ENCODE measurements around the gene BID. TPM values are rescaled to one million over a fixed set of nuclear protein-coding genes. Genes with fewer than 3 reads are reported as not detected.

Gene BID
- total RNA-seq, 1 donor from 2014 or later, result 35.1 TPM

- H3K27ac Mint-ChIP-seq (ENCODE audit: unreplicated experiment), result peak overlapping the region; percentile 47
- FAIRE-seq, result no peak
- peaks cover 14% of the 10 kb centered on the region for H3K4me1 Mint-ChIP-seq (ENCODE audit: low read depth, unreplicated experiment)
- Histone ChIP-seq H4K20me1 (ENCODE audit: insufficient read depth, low read length) (no peaks in the 10 kb centered on the region), H3K9me3 (ENCODE audit: insufficient read depth, low read depth, low read length) (no peaks in the 10 kb centered on the region), H3K27me3 (ENCODE audit: insufficient read depth, low read length) (no peaks in the 10 kb centered on the region), H3K36me3 (ENCODE audit: insufficient read depth, low read length) (no peaks in the 10 kb centered on the region), H3K4me1 (ENCODE audit: insufficient read depth, low read length) (peaks cover 21% of the 10 kb centered on the region), H3K27ac (ENCODE audit: low read depth, low read length) (no peak overlapping the region), H3K79me2 (ENCODE audit: insufficient read depth, low read length) (no peaks in the 10 kb centered on the region), H3K4me3 (ENCODE audit: insufficient read depth, low read depth, low read length) (no peak overlapping the region), H2AFZ (ENCODE audit: low read depth, low read length) (no peak overlapping the region), H3K4me2 (ENCODE audit: low read length) (no peak overlapping the region), H3K9ac (ENCODE audit: low read length) (no peak overlapping the region)
- no peak overlapping the region for H3K4me3 Mint-ChIP-seq (ENCODE audit: unreplicated experiment)
- H3K27me3 Mint-ChIP-seq (ENCODE audit: low read depth, unreplicated experiment), result no peaks in the 10 kb centered on the region
- peaks cover 2% of the 10 kb centered on the region for H3K36me3 Mint-ChIP-seq (ENCODE audit: low read depth, unreplicated experiment)
- no peak for DNase-seq (ENCODE audit: low read depth)
- H3K9me3 Mint-ChIP-seq (ENCODE audit: unreplicated experiment), result no peaks in the 10 kb centered on the region
- TF ChIP-seq CTCF (IDR thresholded peaks at IDR 0.05; ENCODE audit: insufficient read depth, low read depth, low read length) (peak; percentile 22), EZH2 (IDR thresholded peaks at IDR 0.05; ENCODE audit: insufficient read depth, low read length) (no peak)
These were observed 11.2 kb upstream of the BID start for GRCh38 chr22:17785185-17786184.

- Histone ChIP-seq H3K79me2 (ENCODE audit: insufficient read depth, low read length) (no peaks in the 10 kb centered on the region), H3K4me2 (ENCODE audit: low read length) (no peak overlapping the region), H3K9ac (ENCODE audit: low read length) (no peak overlapping the region), H3K4me1 (ENCODE audit: insufficient read depth, low read length) (peaks cover 21% of the 10 kb centered on the region), H4K20me1 (ENCODE audit: insufficient read depth, low read length) (no peaks in the 10 kb centered on the region), H3K27ac (ENCODE audit: low read depth, low read length) (no peak overlapping the region), H3K36me3 (ENCODE audit: insufficient read depth, low read length) (no peaks in the 10 kb centered on the region), H3K9me3 (ENCODE audit: insufficient read depth, low read depth, low read length) (no peaks in the 10 kb centered on the region), H3K27me3 (ENCODE audit: insufficient read depth, low read length) (no peaks in the 10 kb centered on the region), H3K4me3 (ENCODE audit: insufficient read depth, low read depth, low read length) (no peak overlapping the region), H2AFZ (ENCODE audit: low read depth, low read length) (no peak overlapping the region)
- no peaks in the 10 kb centered on the region for H3K9me3 Mint-ChIP-seq (ENCODE audit: unreplicated experiment)
- FAIRE-seq (no peak), DNase-seq (ENCODE audit: low read depth) (no peak)
- peaks cover 14% of the 10 kb centered on the region for H3K4me1 Mint-ChIP-seq (ENCODE audit: low read depth, unreplicated experiment)
- H3K36me3 Mint-ChIP-seq (ENCODE audit: low read depth, unreplicated experiment), result peaks cover 2% of the 10 kb centered on the region
- peaks cover 3% of the 10 kb centered on the region for H3K27me3 Mint-ChIP-seq (ENCODE audit: low read depth, unreplicated experiment)
- no peak overlapping the region for H3K27ac Mint-ChIP-seq (ENCODE audit: unreplicated experiment)
- no peak overlapping the region for H3K4me3 Mint-ChIP-seq (ENCODE audit: unreplicated experiment)
- TF ChIP-seq EZH2 (IDR thresholded peaks at IDR 0.05; ENCODE audit: insufficient read depth, low read length) (no peak), CTCF (IDR thresholded peaks at IDR 0.05; ENCODE audit: insufficient read depth, low read depth, low read length) (no peak)
These were observed 10.5 kb upstream of the BID start for GRCh38 chr22:17784776-17785175.
